GM21447 (cell line): ENCODE data around the gene PAGE1.
"Not testable (repeated sequence)": the region's sequence is repeated elsewhere in the genome, so short reads cannot be mapped to it uniquely, and the experiment has no call there.

ENCODE experiments used
- ATAC-seq: cut with Tn5 transposase; IDR thresholded peaks from one replicate; pipeline ENCODE4 v1.9.1; 2021; ENCODE audit not compliant: unreplicated experiment

The PAGE1 gene

GRCh38 chrX:49695276-49696180 is at the start of gene PAGE1:
Gene PAGE1 (minus strand): TSS chrX:49695984. CDS start chrX:49694770, 1,214 bp downstream.
- no peak for ATAC-seq

GRCh38 chrX:49741501-49741900 is 45.7 kb upstream of the PAGE1 start:
- not testable (repeated sequence) for ATAC-seq

- ATAC-seq: no peak
These were observed 32.1 kb upstream of the PAGE1 start for GRCh38 chrX:49727847-49728246.

- no peak for ATAC-seq
These were observed 31.2 kb upstream of the PAGE1 start for GRCh38 chrX:49726966-49727365.

GRCh38 chrX:49725923-49726904 is 30.4 kb upstream of the PAGE1 start:
- no peak for ATAC-seq

GRCh38 chrX:49725401-49725800 is 29.6 kb upstream of the PAGE1 start:
- ATAC-seq: no peak

GRCh38 chrX:49720106-49720505 is 24.3 kb upstream of the PAGE1 start:
- not testable (repeated sequence) for ATAC-seq

- no peak for ATAC-seq
These were observed 16.8 kb upstream of the PAGE1 start for GRCh38 chrX:49712577-49712976.

- ATAC-seq: no peak
These were observed 15.0 kb upstream of the PAGE1 start for GRCh38 chrX:49710744-49711319.

- ATAC-seq: no peak
These were observed 9.1 kb upstream of the PAGE1 start for GRCh38 chrX:49704691-49705404.

- ATAC-seq: no peak
These were observed 6.1 kb upstream of the PAGE1 start for GRCh38 chrX:49701933-49702332.

- no peak for ATAC-seq
These were observed 5.5 kb upstream of the PAGE1 start for GRCh38 chrX:49701323-49701722.

- ATAC-seq: no peak
These were observed 20.6 kb downstream of the PAGE1 start for GRCh38 chrX:49675075-49675719.

- no peak for ATAC-seq
These were observed 22.4 kb downstream of the PAGE1 start for GRCh38 chrX:49673394-49673793.

- ATAC-seq: no peak
These were observed 31.0 kb downstream of the PAGE1 start for GRCh38 chrX:49664824-49665223.

- ATAC-seq: no peak
These were observed 33.9 kb downstream of the PAGE1 start for GRCh38 chrX:49661881-49662280.

- ATAC-seq: no peak
These were observed 36.0 kb downstream of the PAGE1 start for GRCh38 chrX:49659771-49660170.

- ATAC-seq: no peak
These were observed 39.3 kb downstream of the PAGE1 start for GRCh38 chrX:49656533-49656932.

- ATAC-seq: no peak
These were observed 50.7 kb downstream of the PAGE1 start for GRCh38 chrX:49644991-49645637.
